CD4-positive, alpha-beta T cell treated with Interleukin-4 for 4 hours (primary cell): ENCODE measurements around the gene OR4M1.
"Not testable (repeated sequence)": the region's sequence is repeated elsewhere in the genome, so short reads cannot be mapped to it uniquely, and the experiment has no call there.

ENCODE experiments used
- DNase-seq: peaks from one replicate; pipeline ENCODE4 v3.0.0-alpha.2; 2020

The OR4M1 gene, protein sequence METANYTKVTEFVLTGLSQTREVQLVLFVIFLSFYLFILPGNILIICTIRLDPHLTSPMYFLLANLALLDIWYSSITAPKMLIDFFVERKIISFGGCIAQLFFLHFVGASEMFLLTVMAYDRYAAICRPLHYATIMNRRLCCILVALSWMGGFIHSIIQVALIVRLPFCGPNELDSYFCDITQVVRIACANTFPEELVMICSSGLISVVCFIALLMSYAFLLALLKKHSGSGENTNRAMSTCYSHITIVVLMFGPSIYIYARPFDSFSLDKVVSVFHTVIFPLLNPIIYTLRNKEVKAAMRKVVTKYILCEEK

GRCh38 chr14:19773204-19773603, at the start of gene OR4M1:
Gene OR4M1, plus strand, starts transcription at chr14:19773504. Its CDS starts 6,819 bp downstream, at chr14:19780323.
- DNase-seq, result not testable (repeated sequence)

DNA sequence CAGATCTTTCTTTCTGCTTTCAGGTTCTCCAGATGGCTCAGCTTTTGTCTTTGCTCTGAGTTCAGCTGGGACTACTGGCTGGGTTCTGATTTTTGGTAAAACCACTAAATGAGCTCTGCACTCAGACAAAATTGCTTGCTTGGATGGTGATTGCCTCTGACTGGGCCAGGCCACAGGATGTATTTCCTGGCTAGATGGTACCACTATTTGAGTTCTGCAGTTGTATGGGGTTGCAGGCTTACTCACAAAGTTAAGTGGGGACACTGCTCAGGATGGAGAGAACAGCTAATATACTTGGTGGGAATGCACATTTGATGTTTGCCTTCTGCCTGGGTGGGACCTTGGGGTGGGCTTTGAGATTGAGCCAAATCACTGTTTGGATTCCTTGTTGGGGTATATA, 43.9 kb upstream of the OR4M1 start:
- no peak for DNase-seq

GRCh38 chr14:19729763-19730162, 43.5 kb upstream of the OR4M1 start:
- no peak for DNase-seq

DNA sequence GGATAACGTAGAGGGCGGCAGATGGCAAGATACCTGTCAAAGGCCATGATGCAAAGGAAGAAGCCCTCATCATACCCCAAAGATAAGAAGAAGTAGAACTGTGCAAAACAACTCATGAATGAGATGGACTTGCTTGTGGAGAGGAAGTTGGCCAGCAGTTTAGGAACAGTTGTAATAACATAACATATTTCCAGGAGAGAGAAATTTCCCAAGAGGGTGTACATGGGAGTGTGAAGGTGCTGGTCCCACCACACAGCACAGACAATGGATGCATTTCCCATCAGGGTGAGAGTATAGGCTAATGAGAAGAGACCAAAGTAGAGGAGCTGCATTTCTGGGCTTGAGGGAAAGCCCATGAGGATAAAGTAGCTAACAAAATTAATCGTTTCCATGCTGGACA, 39.4 kb upstream of the OR4M1 start:
- DNase-seq, result not testable (repeated sequence)

DNA sequence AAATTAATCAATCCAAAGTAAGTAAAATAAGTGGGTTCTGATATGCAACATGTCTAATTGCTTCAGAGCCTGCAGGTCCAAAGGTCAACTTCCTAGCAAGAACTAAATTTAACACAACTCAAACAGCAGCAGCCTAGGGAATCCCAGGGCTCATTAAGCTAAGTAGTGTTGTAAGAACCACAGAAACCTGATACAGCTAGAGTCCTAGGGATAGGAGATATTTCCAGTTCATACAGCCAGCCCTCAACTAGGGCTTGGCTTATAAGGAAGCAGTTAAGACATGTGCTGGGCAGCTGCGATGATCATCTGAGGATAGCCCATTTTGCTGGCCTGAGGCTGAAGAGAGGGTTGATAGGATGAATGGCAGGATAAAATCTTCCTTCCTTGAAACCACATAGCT, 30.0 kb upstream of the OR4M1 start, which contains the start of gene OR4Q3:
Gene OR4Q3, plus strand, starts transcription at position 316 of the 400 bp plus-strand sequence.
- DNase-seq, result no peak

DNA sequence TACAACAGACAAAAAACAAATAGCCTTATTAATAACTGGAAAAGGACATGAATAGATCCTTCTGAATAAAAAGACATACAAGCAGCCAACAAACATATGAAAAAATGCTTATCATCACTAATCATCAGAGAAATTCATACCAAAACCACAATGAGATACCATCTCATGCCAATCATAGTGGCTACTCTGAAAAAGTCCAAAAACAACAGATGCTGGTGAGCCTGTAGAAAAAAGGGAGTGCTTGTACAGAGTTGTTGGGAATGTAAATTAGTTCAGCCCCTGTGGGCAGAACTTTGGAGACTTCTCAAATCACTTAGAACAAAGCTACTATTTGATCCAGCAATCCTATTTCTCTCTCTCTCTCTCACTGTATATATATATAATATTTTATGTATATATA, 21.0 kb upstream of the OR4M1 start:
- not testable (repeated sequence) for DNase-seq

GRCh38 chr14:19754172-19754571, 19.1 kb upstream of the OR4M1 start:
- no peak for DNase-seq

- not testable (repeated sequence) for DNase-seq
Observed at GRCh38 chr14:19771491-19771890, 1.8 kb upstream of the OR4M1 start.

DNA sequence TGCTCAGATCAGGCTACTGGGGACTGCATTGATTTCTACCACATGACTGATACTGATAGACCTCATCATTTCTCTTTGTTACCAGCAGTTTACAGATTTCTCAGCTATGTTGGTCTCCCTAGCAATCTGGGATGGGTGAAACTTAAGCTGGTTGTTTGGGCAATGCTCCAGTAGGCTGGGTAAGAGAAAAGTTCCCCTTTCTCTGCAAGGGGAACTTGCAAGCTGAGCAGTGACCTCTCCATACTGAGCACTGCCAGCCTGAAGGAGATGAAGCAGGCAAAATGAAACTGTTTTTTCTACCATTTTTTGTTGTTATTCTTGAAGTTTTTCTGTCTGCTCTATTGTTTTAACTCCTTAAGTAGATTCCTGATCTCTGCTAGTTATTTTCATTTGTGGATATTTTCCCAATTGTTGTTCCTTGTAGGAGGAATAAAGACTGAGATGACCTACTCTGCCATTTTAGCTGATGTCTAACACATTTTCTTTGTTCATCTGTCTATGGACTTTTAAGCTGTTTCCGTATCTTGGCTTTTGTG, 1.3 kb upstream of the OR4M1 start:
- DNase-seq, result no peak

DNA sequence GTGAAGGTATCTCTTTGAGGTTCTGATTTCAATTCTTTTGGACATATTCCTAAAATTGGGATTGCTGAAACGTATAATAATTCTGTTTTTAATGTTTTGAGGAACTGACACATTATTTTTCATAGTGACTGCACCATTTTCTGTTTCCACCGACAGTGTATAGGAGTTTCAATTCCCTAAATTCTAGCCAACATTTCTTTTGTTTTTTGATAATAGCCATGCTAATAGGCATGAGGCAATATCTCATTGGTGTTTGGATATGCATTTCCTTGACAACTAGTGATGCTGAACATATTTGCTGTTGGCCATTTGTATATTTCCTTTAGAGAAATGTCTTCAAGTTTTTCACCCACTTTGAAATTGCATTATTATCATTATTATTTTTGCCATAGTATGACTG, 850 bp upstream of the OR4M1 start:
- not testable (repeated sequence) for DNase-seq

GRCh38 chr14:19775587-19775986, 2.3 kb downstream of the OR4M1 start:
- DNase-seq, result no peak

DNA sequence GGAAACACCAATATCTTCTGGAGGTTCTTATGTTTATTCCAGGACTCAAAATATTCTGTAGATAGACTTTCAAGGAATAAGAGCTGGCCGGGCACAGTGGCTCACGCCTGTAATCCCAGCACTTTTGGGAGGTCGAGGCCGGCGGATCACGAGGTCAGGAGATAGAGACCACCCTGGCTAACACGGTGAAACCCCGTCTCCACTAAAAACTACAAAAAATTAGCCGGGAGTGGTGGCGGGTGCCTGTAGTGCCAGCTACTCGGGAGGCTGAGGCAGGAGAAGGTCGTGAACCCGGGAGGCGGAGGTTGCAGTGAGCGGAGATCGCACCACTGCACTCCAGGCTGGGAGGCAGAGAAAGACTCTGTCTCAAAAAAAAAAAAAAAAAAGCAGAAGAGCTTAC, 12.5 kb downstream of the OR4M1 start:
- not testable (repeated sequence) for DNase-seq

GRCh38 chr14:19787318-19787717, 14.0 kb downstream of the OR4M1 start:
- DNase-seq, result not testable (repeated sequence)

DNA sequence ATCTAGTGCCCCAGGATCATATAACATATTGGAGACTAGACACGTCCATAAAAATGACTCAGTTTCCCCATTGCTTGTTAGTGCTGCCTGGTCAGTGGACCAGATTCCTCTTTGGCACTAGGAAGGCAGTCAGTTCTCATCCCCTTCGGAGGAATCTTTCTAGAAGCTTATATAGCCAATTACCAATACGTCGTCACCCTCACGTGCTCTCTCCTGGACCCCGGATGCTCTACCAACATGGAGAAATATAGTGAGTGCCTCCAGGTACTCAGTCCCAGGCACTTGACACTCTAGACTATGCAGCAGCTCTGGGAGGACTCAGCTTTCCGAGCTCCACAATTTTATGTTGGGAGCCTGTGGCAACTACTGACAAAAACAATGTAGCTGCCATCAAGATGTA, 14.8 kb downstream of the OR4M1 start:
- DNase-seq, result not testable (repeated sequence)

- DNase-seq, result not testable (repeated sequence)
Observed at GRCh38 chr14:19796520-19797108, 23.3 kb downstream of the OR4M1 start.

GRCh38 chr14:19799880-19800279, 26.6 kb downstream of the OR4M1 start:
- no peak for DNase-seq

DNA sequence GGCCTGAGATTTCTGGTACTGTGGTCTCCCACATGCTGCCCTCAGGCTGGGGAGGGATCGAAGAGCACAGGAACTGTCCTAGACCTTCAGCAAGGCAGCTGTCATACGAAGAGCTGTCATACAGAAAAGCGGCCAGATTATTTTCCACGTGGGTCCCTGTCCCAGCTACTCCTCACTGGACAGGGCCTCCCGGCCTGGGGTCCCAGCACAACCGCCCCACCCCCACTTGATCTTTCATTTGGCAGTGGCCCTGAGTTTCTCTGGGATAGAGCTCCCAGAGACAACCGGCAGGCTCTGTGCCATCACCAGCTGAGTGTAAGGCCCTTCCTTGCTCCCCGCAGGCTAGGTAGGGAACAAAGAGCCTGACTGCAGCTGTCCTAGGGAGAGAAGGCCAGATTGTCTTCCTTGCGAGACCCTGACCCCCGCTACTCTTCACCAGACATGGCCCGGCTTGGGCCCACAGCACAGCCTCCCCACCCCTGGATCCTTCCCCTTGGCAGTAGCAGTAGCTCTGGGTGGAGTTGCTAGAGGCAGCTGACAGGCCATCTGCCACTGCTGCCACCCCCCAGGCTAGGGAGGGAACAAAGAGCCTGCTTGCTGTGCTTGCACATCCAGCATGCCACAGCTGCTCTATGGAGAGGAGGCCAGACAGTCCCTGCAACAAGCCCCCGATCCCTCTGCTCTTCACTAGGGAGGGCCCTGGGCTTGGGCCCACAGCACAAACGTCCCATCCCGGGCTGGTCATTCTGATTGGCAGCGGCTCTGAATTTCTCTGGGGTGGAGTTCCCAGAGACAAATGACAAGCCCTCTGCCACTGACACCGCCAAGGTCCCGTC, 27.2 kb downstream of the OR4M1 start:
- DNase-seq, result no peak

GRCh38 chr14:19801118-19801464, 27.8 kb downstream of the OR4M1 start:
- no peak for DNase-seq

DNA sequence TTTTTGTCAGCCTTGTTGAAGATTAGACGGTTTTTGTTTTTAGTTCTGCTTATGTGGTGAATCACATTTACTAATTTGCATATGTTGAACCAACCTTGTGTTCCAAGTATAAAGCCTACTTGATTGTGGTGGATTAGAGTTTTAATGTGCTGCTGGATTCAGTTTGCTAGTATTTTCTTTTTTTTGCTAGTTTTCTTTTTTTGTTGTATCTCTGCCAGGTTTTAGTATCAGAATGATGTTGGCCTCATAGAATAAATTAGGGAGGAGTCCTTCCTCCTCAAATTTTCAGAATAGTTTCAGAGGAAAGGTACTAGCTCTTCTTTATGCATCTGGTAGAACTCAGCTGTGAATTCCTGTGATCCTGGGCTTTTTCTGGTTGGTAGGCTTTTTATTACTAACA, 30.2 kb downstream of the OR4M1 start, which contains the start of gene OR4N2:
Gene OR4N2, plus strand, starts transcription at position 301 of the 400 bp plus-strand sequence. CDS start 23,679 bp downstream, outside the sequence.
- not testable (repeated sequence) for DNase-seq

- DNase-seq, result not testable (repeated sequence)
Observed at GRCh38 chr14:19813171-19813920, 40.0 kb downstream of the OR4M1 start.

DNA sequence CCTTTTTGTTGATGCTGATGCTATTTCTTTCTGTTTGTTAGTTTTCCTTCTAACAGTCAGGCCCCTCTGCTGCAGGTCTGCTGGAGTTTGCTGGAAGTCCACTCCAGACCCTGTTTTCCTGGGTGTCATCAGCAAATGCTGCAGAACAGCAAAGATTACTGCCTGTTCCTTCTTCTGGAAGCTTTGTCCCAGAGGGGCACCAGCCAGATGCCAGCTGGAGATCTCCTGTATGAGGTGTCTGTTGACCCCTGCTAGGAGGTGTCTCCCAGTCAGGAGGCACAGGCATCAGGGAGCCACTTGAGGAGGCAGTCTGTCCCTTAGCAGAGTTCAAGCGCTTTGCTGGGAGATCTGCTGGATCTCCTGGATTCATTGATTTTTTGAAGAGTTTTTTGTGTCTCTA, 46.6 kb downstream of the OR4M1 start:
- not testable (repeated sequence) for DNase-seq

DNA sequence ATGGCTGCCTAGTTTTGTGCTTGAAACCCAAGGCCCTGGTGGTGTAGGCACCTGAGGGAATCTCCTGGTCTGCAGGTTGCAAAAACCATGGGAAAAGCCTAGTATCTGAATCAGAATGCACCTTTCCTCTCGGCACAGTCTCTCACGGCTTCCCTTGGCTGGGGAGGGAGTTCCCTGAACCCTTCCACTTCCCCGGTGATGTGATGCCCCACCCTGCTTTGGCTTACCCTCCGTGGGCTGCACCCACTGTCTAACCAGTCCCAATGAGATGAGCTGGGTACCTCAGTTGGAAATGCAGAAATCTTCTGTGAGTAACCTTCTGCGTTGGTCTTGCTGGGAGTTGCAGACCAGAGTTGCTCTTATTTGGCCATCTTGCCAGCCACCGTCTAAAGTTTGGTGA, 47.7 kb downstream of the OR4M1 start:
- DNase-seq, result not testable (repeated sequence)
